Measurements from ENCODE around the gene CACNA1B.

- TF ChIP-seq CTCF (IDR thresholded peaks at IDR 0.05) (no peak), POLR2AphosphoS5 (IDR thresholded peaks at IDR 0.05) (no peak), POLR2A (IDR thresholded peaks at IDR 0.05) (no peak), EP300 (IDR thresholded peaks at IDR 0.05) (no peak)
Measured at GRCh38 chr9:138052322-138052615, 174.7 kb downstream of the CACNA1B start.

Measured in upper lobe of left lung (tissue), 4 donors.